AG04450 (cell line): Measurements from ENCODE around the gene EXOSC3. TPM values are rescaled to one million over a fixed set of nuclear protein-coding genes. Genes with fewer than 3 reads are reported as not detected.

Source experiments
- CTCF ChIA-PET: fragments of 300-600, 350-600 bp; formaldehyde crosslinking; extraction: SDS; loops from one replicate; lab custom pipeline; 2022; ENCODE audit warnings: antibody characterized with exemption, inconsistent platforms; lab: Charles Lee
- POLR2A ChIA-PET: fragments of 350-600 bp; formaldehyde crosslinking; extraction: SDS; loops from one replicate; lab custom pipeline; 2021; ENCODE audit warnings: antibody characterized with exemption, inconsistent platforms; lab: Yijun Ruan, JAX
- DNase-seq: peaks from one replicate; pipeline ENCODE4 v3.0.0-alpha.2; 2011; ENCODE audit warnings: low read depth, low spot score
- H3K27ac ChIP-seq: one replicate; pipeline ENCODE4 v1.5.1; 2012; ENCODE audit warnings: low read depth, low read length, control low read depth
- H3K27me3 ChIP-seq: one replicate; pipeline ENCODE4 v1.6.0; 2012; ENCODE audit warnings: low read length; ENCODE audit not compliant: control insufficient read depth, insufficient read depth
- H3K4me3 ChIP-seq: 2 replicates; pipeline ENCODE4 v1.5.1; 2011; ENCODE audit warnings: mild to moderate bottlenecking, low read depth, low read length, control low read depth
- H3K9me3 ChIP-seq: 2 replicates; pipeline ENCODE4 v1.5.1; 2012; ENCODE audit warnings: low read length; ENCODE audit not compliant: control insufficient read depth, insufficient read depth
- CTCF ChIP-seq: IDR thresholded peaks from 2 replicates; pipeline ENCODE4 v1.5.1; 2011; ENCODE audit warnings: low read depth, low read length, control low read depth, inconsistent platforms
- polyA plus RNA-seq: library from polyadenylated mRNA; depleted of rRNA; stranded (reverse); fragments of >200 nt; gene quantifications from 2 replicates; pipeline ENCODE4 v1.2.3, GENCODE V29; 2011

EXOSC3 gene
- polyA plus RNA-seq, 1 experiment: 29.1 TPM

- Histone ChIP-seq H3K27me3 (no peaks in the 10 kb centered on the region), H3K4me3 (no peak overlapping the region), H3K27ac (peak overlapping the region; percentile 83), H3K9me3 (no peaks in the 10 kb centered on the region)
- ChIA-PET POLR2A (no interaction called here), CTCF (interaction anchor here (0.6 kb wide), 1 partner anchor 188 kb away, joined by 3 read pairs; no protein-coding TSS in a partner anchor)
- DNase-seq: peak; percentile 58
- no peak for TF ChIP-seq CTCF
Observed at GRCh38 chr9:37761511-37761910, 23.4 kb downstream of the EXOSC3 start.

GRCh38 chr9:37760416-37761161 is 24.3 kb downstream of the EXOSC3 start:
- H3K4me3 ChIP-seq: no peak overlapping the region
- POLR2A ChIA-PET: no interaction called here
- H3K27ac ChIP-seq: no peak overlapping the region
- peak; percentile 21 for DNase-seq
- H3K27me3 ChIP-seq: no peaks in the 10 kb centered on the region
- TF ChIP-seq CTCF: no peak
- CTCF ChIA-PET: no interaction called here
- H3K9me3 ChIP-seq: no peaks in the 10 kb centered on the region

GRCh38 chr9:37758747-37759146 is 26.1 kb downstream of the EXOSC3 start:
- H3K27me3 ChIP-seq: no peaks in the 10 kb centered on the region
- DNase-seq: no peak
- ChIA-PET POLR2A (no interaction called here), CTCF (interaction anchor here (1.0 to 1.5 kb wide), 2 partner anchors 9 to 11 kb away, joined by 3 to 4 read pairs; no protein-coding TSS in a partner anchor)
- TF ChIP-seq CTCF: no peak
- no peak overlapping the region for H3K4me3 ChIP-seq
- H3K27ac ChIP-seq: no peak overlapping the region
- H3K9me3 ChIP-seq: no peaks in the 10 kb centered on the region

GRCh38 chr9:37753489-37754190 is 31.2 kb downstream of the EXOSC3 start, which contains the start of gene TRMT10B:
Gene TRMT10B, plus strand, starts transcription at chr9:37753805. Its CDS starts 8,127 bp downstream, at chr9:37761932.
- POLR2A ChIA-PET: interaction anchor here (0.7 kb wide), 1 partner anchor 48 kb away, joined by 3 read pairs; no protein-coding TSS in a partner anchor
- peak; percentile 10 for DNase-seq
- CTCF ChIA-PET: no interaction called here

More at GRCh38 chr9:37753489-37754190, 31.2 kb downstream of the EXOSC3 start, which contains the start of gene TRMT10B:
- peak within 1 kb of the TSS; percentile 39 for H3K27ac ChIP-seq
- H3K4me3 ChIP-seq: peak within 1 kb of the TSS; percentile 78
- TF ChIP-seq CTCF: peak; percentile 24; the same call in 1 of the 2 replicates
- H3K9me3 ChIP-seq: no peaks in the 10 kb centered on the region; the same call in 1 of the 2 replicates
- H3K27me3 ChIP-seq: no peaks in the 10 kb centered on the region
